Ishikawa (cell line): ENCODE data around the gene ARID5A.

Source experiments
- CEBPB ChIP-seq: IDR thresholded peaks from 2 replicates; pipeline ENCODE4 v1.6.1; 2012
- CREB1 ChIP-seq: IDR thresholded peaks from 2 replicates; pipeline ENCODE4 v1.6.1; 2012; ENCODE audit warnings: low read depth
- EGR1 ChIP-seq: IDR thresholded peaks from 2 replicates; pipeline ENCODE4 v1.6.1; 2012
- NFIC ChIP-seq: IDR thresholded peaks from 2 replicates; pipeline ENCODE4 v1.6.1; 2012
- RAD21 ChIP-seq: IDR thresholded peaks from 2 replicates; pipeline ENCODE4 v1.6.1; 2012; ENCODE audit warnings: low read depth
- REST ChIP-seq: IDR thresholded peaks from 2 replicates; pipeline ENCODE4 v1.6.1; 2012; ENCODE audit warnings: low read depth, mild to moderate bottlenecking
- TAF1 ChIP-seq: IDR thresholded peaks from 2 replicates; pipeline ENCODE4 v1.6.1; 2012; ENCODE audit warnings: low read depth, mild to moderate bottlenecking
- TF ChIP-seq, protein P1 (sequence below): IDR thresholded peaks from 2 replicates; pipeline ENCODE4 v1.6.1; 2012
- TF ChIP-seq, protein P2 (sequence below): IDR thresholded peaks from 2 replicates; pipeline ENCODE4 v1.6.1; 2012

DNA sequence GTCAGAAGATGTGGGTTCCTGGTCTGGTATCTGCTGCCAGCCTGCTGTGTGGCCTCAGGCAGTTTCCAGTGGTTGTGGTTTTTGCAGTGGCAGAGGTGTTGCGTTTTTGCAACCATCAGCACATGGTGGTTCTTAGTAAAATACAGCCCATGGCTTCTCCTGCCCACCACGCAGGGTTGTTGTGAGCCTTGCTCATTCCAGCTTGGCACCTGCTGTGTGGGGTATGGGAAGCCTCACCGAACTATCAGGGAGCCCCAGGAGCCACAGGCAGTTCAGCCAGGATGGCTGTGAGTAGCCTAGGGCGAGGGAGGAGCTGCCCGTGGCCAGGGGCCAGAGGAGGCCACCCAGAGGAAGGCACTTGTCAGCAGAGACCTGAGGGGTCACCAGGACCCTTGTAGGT is 9.8 kb downstream of the ARID5A start:
- TF ChIP-seq NFIC (no peak), RAD21 (no peak), TAF1 (no peak), REST (no peak), CREB1 (no peak), EGR1 (no peak), CEBPB (no peak)
- TF ChIP-seq, protein P1, sequence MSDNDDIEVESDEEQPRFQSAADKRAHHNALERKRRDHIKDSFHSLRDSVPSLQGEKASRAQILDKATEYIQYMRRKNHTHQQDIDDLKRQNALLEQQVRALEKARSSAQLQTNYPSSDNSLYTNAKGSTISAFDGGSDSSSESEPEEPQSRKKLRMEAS: no peak
- TF ChIP-seq, protein P2, sequence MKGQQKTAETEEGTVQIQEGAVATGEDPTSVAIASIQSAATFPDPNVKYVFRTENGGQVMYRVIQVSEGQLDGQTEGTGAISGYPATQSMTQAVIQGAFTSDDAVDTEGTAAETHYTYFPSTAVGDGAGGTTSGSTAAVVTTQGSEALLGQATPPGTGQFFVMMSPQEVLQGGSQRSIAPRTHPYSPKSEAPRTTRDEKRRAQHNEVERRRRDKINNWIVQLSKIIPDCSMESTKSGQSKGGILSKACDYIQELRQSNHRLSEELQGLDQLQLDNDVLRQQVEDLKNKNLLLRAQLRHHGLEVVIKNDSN: no peak
